ENCODE results near the gene SPEG.

SPEG gene

DNA sequence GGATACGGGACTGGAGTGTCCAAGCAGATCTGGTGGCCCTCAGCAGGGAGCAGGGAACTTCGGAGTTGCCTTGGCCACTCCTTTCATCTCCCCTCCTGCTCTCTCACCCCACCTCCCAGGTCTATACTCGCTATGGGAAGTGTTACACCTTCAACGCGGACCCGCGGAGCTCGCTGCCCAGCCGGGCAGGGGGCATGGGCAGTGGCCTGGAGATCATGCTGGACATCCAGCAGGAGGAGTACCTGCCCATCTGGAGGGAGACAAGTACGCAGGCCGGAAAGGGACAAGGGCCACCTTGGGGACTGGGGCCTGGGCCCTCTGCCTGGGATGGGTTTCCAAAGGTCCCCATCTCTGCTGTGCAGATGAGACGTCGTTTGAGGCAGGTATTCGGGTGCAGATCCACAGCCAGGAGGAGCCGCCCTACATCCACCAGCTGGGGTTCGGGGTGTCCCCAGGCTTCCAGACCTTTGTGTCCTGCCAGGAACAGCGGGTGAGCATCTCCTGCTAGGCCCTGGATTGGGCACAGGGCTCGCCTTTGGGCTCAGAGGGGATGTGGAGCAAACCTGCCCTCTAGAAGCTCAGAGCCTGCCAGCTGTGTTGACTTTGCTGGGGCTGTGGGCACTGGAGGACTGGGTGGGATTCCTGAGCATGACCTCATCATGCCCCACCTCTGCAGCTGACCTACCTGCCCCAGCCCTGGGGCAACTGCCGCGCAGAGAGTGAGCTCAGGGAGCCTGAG, 97.2 kb downstream of the SPEG start:
- H3K27ac ChIP-seq (replicated peaks), result no peak overlapping the region
- peaks cover 44% of the 10 kb centered on the region for H3K27me3 ChIP-seq (ENCODE audit: insufficient read depth, poor library complexity, severe bottlenecking)
- no peak for DNase-seq (ENCODE audit: low read depth in 1 of 2, low spot score in 1 of 2)
- TF ChIP-seq, protein P1, sequence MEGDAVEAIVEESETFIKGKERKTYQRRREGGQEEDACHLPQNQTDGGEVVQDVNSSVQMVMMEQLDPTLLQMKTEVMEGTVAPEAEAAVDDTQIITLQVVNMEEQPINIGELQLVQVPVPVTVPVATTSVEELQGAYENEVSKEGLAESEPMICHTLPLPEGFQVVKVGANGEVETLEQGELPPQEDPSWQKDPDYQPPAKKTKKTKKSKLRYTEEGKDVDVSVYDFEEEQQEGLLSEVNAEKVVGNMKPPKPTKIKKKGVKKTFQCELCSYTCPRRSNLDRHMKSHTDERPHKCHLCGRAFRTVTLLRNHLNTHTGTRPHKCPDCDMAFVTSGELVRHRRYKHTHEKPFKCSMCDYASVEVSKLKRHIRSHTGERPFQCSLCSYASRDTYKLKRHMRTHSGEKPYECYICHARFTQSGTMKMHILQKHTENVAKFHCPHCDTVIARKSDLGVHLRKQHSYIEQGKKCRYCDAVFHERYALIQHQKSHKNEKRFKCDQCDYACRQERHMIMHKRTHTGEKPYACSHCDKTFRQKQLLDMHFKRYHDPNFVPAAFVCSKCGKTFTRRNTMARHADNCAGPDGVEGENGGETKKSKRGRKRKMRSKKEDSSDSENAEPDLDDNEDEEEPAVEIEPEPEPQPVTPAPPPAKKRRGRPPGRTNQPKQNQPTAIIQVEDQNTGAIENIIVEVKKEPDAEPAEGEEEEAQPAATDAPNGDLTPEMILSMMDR (IDR thresholded peaks at IDR 0.05; ENCODE audit: insufficient read depth, low read length), result no peak
- no peak overlapping the region for H3K4me3 ChIP-seq (replicated peaks; ENCODE audit: insufficient read depth, low read length)

DNA sequence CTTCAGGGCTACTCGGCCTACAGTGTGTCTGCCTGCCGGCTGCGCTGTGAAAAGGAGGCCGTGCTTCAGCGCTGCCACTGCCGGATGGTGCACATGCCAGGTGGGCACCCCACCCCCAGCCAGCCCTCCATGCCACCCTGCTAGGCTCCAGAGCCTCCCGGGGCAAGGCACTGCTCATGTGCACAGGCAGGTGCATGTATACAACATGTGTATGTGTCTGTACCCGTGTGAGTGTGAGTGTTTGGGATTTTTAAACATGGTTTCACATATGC, 97.7 kb downstream of the SPEG start:
- Histone ChIP-seq H3K4me3 (replicated peaks; ENCODE audit: insufficient read depth, low read length) (no peak overlapping the region), H3K27ac (replicated peaks) (no peak overlapping the region), H3K27me3 (ENCODE audit: insufficient read depth, poor library complexity, severe bottlenecking) (peaks cover 44% of the 10 kb centered on the region)
- no peak for DNase-seq (ENCODE audit: low read depth in 1 of 2, low spot score in 1 of 2)
- TF ChIP-seq, protein P1 (IDR thresholded peaks at IDR 0.05; ENCODE audit: insufficient read depth, low read length), result no peak
- TF ChIP-seq, protein P2, sequence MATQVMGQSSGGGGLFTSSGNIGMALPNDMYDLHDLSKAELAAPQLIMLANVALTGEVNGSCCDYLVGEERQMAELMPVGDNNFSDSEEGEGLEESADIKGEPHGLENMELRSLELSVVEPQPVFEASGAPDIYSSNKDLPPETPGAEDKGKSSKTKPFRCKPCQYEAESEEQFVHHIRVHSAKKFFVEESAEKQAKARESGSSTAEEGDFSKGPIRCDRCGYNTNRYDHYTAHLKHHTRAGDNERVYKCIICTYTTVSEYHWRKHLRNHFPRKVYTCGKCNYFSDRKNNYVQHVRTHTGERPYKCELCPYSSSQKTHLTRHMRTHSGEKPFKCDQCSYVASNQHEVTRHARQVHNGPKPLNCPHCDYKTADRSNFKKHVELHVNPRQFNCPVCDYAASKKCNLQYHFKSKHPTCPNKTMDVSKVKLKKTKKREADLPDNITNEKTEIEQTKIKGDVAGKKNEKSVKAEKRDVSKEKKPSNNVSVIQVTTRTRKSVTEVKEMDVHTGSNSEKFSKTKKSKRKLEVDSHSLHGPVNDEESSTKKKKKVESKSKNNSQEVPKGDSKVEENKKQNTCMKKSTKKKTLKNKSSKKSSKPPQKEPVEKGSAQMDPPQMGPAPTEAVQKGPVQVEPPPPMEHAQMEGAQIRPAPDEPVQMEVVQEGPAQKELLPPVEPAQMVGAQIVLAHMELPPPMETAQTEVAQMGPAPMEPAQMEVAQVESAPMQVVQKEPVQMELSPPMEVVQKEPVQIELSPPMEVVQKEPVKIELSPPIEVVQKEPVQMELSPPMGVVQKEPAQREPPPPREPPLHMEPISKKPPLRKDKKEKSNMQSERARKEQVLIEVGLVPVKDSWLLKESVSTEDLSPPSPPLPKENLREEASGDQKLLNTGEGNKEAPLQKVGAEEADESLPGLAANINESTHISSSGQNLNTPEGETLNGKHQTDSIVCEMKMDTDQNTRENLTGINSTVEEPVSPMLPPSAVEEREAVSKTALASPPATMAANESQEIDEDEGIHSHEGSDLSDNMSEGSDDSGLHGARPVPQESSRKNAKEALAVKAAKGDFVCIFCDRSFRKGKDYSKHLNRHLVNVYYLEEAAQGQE (IDR thresholded peaks at IDR 0.05; ENCODE audit: insufficient replicate concordance, low read depth), result no peak
- TF ChIP-seq POLR2AphosphoS5 (IDR thresholded peaks at IDR 0.05; ENCODE audit: low read depth) (no peak), GABPA (IDR thresholded peaks at IDR 0.05; ENCODE audit: low read depth) (no peak), SPI1 (IDR thresholded peaks at IDR 0.05; ENCODE audit: borderline replicate concordance, low read depth) (no peak)

DNA sequence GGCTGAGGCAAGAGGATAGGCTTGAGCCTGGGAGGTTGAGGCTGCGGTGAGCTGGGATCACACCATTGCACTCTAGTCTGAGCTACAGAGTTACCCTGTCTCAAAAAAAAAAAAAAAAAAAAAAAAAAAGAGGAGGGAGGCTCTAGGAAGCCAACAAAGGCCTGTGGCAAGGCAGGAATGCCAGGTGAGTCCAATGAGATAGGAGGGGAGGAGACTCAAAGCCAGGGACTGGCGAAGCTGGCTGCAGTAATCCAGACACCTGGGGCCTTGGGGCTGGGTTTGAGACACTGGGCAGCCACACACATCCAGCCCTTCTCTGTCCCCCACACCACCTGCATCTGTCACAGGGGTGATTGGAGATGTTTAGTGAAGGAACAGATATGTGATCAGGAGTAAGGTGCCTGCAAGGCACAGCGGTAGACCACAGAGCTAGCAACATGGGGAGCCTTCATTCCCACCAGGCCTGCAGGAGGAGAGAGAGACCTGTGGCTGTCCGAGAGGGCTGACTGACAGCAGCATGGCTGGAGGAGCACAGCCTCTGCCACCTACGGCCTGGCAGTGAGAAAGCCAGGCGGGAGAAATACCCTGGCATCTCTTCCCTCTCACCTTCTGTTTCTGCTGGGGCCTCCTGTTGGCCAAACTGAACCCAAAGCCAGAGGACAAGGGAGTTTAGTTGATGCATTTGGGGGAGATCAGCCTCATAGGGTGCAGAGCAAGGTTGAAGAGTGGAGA, 99.5 kb downstream of the SPEG start:
- H3K4me3 ChIP-seq (replicated peaks; ENCODE audit: insufficient read depth, low read length), result no peak overlapping the region
- H3K27ac ChIP-seq (replicated peaks), result no peak overlapping the region
- no peak for DNase-seq (ENCODE audit: low read depth in 1 of 2, low spot score in 1 of 2)
- TF ChIP-seq POLR2AphosphoS5 (IDR thresholded peaks at IDR 0.05; ENCODE audit: low read depth), result no peak
- TF ChIP-seq, protein P1 (IDR thresholded peaks at IDR 0.05; ENCODE audit: insufficient read depth, low read length), result no peak
- no peak for TF ChIP-seq GABPA (IDR thresholded peaks at IDR 0.05; ENCODE audit: low read depth)
- TF ChIP-seq SPI1 (IDR thresholded peaks at IDR 0.05; ENCODE audit: borderline replicate concordance, low read depth), result no peak
- TF ChIP-seq, protein P2 (IDR thresholded peaks at IDR 0.05; ENCODE audit: insufficient replicate concordance, low read depth), result no peak
- H3K27me3 ChIP-seq (ENCODE audit: insufficient read depth, poor library complexity, severe bottlenecking), result peaks cover 28% of the 10 kb centered on the region
